IMR-90 (cell line): ENCODE measurements around the gene OR51B2.

Source experiments
- MXI1 ChIP-seq: IDR thresholded peaks from 2 replicates; pipeline ENCODE4 v1.6.1; 2012; ENCODE audit warnings: low read depth, mild to moderate bottlenecking, low read length, moderate library complexity, borderline replicate concordance
- RAD21 ChIP-seq: IDR thresholded peaks from 2 replicates; pipeline ENCODE4 v1.6.1; 2012; ENCODE audit warnings: low read length, improper control_type of control experiment

- TF ChIP-seq MXI1 (no peak), RAD21 (no peak)
Measured at GRCh38 chr11:5276697-5277096, 47.4 kb downstream of the OR51B2 start.
